GM19240 (cell line): Measurements from ENCODE around the gene KRT14.
"Not testable (repeated sequence)": the region's sequence is repeated elsewhere in the genome, so short reads cannot be mapped to it uniquely, and the experiment has no call there.

ENCODE experiments used
- DNase-seq: peaks from one replicate; pipeline ENCODE4 v3.0.0; 2011; ENCODE audit warnings: low spot score; ENCODE audit not compliant: insufficient read length

KRT14 gene

DNA sequence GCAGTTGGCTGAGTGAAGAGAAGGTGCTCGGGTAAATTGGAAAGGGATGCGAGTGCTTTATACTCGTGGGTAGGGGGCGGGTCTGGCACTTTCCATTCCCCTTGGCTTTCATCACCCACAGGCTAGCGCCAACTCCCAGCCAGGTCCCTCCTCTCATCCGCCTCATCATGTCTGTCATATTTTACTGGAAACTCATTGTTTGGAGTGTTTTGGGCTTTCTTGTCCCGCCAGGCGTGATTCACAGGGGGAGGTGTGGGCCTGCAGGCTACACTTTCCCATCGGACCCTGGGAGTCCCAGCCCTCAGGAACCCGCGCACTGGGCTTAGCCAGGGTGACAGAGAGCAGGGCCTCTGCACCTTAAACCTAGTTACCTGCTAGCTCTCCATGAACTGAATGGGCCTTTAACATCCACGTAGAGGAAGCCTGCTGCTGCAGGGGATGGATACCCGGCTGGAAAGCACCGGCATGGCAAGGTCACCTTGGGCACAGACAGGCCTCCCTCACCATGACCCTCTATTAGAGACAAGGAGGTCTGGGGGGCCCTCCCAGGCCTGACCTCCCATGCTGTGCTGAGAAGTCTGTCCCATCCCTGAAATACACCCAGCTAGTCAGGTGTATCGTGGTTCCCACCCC lies at the start of gene KRT14:
Gene KRT14 (minus strand): TSS at position 33 of the 633 bp plus-strand sequence. CDS start 61 bp downstream, outside the sequence.
- no peak for DNase-seq

DNA sequence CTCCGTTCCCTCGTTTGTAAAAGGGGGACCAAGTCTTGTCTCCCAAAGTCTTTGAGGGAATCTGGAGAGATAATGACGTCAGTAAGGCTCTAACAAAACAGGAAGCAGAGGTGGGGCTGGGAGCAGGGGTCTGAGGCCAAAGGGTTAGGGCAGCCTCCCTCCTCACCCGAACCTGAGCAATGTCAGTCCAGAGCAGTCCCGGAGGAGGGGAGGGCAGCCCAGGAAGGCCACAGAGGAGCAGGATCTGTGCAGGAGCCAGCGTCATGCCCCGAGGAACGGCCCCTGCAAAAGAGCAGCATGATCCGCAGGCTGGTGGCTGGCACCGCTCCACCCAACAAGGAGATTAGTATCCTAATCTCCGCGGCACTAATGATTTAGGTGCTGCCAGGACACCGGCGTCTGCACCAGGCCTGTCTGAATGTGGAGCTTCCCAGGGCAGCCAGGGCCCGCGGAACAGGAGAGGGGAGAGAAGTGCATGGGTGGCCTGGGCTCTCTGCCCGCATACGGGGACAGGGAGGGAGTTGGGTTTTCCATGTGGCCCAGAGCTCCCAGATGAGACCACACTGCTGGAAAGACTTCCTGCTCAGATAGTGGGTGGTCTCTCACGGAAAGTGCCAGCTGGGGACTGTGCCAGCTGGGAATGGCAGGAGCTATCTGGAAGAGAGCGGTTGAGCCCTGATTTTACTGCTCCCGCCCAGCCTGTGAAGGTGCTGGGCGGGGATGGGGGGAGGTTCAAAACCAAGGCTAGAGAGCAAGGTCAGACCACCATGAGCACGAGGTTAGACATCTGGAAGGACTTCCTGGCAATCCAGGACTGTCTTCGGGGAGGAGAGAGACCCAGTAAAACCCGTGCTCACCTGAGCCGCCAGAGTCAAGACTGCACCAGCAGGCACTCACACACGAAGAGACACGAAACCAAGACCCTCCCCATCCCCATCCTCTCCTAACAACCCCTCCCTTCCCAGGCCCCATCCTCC lies 48.7 kb upstream of the KRT14 start:
- DNase-seq: no peak

- DNase-seq: no peak
Measured at GRCh38 chr17:41634639-41635038, 47.9 kb upstream of the KRT14 start.

- no peak for DNase-seq
Measured at GRCh38 chr17:41633556-41634199, 47.0 kb upstream of the KRT14 start.

DNA sequence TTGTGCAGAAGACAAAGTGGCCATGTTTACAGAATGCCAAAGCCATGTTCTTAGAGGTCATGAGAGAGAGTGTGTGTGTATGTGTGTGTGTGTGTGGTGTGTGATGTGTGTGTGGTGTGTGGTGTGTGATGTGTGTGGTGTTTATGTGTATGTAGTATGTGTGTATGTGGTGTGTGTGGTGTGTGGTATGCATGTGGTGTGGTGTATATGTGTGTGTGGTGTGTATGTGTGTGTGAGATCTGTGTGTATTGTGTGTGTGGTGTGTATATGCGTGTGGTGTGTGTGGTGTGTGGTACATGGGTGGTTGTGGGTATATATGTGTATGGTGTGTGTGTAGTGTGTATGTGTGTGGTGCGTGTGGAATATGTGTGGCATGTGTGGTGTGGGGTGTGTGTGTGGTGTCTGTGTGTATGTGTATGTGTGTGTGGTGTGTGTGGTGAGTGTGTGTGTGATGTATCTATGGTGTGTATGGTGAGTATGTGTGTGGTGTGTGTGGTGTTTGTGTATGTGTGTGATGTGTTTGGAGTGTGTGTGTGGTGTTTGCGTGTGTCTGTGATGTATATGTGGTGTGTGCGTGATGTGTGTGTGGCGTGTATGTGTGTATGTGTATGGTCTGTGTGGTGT lies 45.9 kb upstream of the KRT14 start:
- no peak for DNase-seq

DNA sequence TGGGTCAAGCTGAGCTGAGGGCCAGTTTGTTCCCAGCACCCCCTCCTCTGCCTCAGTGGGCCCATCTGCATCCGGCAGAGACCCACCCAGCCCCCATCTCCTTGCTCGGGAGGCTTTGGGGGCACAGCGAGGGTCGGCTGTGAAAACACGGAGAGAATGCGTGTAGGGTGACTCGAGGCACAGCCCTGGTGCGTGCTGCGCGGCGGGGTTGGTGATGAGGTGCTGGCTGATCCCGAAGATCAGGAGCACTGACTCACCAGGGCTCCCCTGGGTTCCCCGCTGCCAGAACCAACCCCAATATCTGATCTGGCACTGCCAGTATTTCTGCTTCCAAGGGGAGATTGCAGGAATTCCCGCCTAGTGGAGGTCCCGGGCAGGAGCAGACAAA lies 45.2 kb upstream of the KRT14 start:
- DNase-seq: no peak

DNA sequence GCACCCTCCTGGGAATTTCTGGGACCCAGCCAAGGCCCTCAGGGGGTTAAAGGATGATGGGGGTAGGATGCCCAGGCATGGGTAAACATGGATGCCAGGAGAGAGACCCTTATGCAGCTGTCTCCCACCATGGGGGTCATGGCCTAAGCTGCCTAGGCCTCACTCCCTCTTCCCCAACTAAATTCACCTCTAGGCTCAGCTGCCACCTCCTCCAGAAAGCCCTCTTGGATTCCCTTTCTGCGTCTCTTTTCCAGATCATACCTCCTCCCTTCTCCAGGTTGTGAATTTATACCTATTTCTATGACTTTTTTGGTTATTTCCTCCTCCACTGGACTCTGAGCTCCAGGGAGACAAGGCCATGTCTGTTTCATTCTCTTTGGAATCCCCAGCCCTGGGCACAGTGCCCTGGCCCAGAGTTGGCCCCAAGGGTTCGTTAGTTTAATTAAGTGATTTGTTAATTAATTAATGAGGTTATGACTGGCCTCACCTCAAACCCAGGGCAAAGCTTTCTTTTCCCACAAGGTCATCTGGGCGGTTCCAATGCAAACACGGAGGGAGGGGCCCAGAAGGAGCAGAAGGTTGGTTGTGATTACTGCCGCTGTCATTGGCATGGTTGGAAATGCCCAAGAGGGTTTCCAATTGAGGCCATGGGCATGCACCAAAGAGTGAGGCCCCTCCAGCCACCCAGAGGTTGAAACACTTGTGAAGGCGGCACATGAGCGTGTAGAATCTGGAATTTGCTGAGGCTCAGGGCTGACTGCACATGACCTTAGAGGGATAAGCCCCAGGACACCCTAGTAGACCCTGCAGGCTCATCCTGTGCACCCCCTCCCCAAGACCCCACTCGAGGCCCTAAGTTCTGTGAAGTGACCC lies 44.6 kb upstream of the KRT14 start:
- no peak for DNase-seq

GRCh38 chr17:41629826-41630670 lies 43.4 kb upstream of the KRT14 start:
- no peak for DNase-seq

DNA sequence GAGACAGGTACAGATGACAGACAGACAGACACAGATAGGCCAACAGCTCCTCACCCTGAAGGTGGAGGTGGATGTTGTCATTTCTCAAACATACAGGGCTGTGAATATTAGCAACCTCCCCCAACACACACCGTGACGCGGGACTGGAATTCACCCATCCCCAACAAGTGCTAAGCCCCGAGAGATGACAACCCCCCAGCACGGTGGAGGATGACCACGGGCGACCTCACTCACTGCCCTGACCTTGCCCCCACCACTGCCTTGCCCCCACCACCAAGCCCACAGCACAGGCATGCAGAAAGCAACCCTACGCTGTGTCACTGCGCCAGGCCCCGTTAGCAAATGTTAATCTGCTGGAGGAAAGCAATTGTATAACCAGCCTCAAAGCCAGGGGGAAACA lies 42.6 kb upstream of the KRT14 start:
- DNase-seq: no peak

GRCh38 chr17:41628621-41629255 lies 42.0 kb upstream of the KRT14 start:
- DNase-seq: not testable (repeated sequence)

GRCh38 chr17:41628073-41628370 lies 41.3 kb upstream of the KRT14 start:
- DNase-seq: not testable (repeated sequence)

DNA sequence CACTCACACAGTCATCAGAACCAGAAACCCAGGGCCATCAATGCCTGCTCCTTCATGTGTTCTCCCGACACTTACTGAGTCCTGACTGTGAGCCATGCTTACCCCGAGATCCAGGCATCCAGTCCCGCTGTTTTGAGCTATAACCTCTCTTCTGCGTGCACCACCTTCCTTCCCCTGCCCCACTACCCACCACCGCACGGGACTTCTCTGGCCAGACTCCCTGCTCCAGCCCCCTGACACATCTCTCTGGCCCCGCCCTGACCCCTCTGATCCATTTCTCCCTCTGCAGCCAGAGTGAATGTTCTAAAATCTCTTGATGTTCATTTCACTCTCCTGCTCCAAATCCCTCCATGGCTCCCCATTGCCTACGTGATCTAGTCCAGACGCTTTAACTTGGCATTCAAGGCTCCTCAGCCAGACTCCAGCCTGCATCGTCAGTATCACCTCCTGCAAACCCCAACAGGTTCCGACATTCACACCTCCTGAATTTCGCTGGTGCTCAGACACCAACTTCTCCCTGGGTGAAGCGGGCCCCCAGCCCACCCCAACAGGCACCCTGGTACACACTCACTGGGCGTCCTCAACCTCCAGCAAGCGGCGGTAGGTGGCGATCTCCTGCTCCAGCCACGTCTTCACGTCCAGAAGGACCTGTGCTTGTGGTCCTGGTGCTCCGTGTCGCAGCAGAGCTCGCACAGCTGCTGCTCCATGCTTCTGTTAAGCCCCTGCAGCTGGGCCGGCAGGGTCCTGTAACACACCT lies 40.8 kb upstream of the KRT14 start:
- DNase-seq: no peak

GRCh38 chr17:41626914-41627295 lies 40.2 kb upstream of the KRT14 start:
- not testable (repeated sequence) for DNase-seq

DNA sequence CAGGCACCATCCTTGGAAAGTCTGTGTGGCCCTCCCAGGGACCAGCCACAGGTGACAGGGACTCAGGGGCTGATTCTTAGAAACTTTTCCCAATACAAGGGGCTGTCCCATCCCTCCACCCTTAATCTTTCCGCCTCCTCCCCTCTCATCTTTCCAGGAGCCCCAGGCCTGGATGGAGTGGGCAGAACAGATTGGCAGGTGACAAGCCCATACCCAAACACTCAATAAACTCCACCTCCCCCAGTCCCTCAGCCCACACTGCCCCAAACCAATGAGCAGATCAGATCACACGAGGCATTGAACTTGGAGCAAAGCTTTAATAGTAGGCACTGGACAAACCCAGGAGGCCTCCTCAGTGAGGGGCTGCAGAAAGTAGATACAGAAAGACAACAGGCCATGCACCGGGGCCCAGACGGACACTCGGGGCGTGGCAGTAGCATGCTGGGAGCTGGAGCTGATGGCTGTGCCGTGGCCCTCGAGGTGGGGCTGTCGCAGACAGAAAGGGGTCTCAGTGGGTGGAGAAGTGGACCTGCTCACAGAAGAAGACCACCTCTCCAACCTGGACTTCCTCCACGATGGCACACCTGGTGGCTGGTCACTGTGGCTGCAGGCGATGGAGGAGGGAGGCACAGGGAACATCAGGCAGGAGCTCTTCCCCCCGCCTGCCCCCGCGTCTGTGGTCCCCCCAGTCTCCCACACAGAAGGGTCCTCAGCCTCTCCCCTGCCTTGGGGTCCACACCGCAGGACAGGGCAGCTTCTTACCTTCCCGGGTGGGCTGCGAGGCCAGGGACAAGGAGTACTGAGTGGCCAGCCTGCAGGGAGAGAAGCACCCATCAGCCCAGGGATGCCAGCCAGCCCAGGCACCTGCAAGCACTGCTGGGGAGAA lies 39.6 kb upstream of the KRT14 start:
- DNase-seq: not testable (repeated sequence)

DNA sequence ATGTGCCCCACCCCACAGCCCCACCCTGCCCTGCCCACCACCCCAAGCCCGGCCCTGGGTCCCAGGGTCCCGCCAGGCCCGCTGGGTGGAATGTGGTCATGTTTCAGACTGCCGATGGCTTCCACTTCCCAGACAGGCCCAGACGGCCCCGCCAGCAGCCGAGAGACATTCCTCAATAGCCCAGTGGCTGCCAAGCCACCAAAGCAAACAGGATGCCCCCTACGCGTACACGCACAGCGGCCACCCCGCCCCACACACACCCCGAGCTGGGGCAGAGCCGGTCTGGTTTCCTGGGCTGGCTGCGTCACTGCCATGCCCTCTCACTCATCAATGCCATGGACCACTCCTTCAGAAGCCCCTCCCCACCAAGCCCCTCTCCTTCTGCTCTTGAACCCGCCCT lies 38.9 kb upstream of the KRT14 start:
- DNase-seq: no peak

- no peak for DNase-seq
Measured at GRCh38 chr17:41624208-41625101, 37.8 kb upstream of the KRT14 start, which contains the start of gene KRT17. KRT17 (minus strand) TSS chr17:41624575; CDS start chr17:41624509, 66 bp downstream.
